NOMO-1 treated with dmso at 0.1 percent for 144 hours (cell line): ENCODE measurements around the gene ZC3H13.

ENCODE experiments used
- DNase-seq: peaks from one replicate; lab custom pipeline; 2025; ENCODE audit not compliant: unreplicated experiment; lab: John Stamatoyannopoulos, UW

ZC3H13 gene

DNA sequence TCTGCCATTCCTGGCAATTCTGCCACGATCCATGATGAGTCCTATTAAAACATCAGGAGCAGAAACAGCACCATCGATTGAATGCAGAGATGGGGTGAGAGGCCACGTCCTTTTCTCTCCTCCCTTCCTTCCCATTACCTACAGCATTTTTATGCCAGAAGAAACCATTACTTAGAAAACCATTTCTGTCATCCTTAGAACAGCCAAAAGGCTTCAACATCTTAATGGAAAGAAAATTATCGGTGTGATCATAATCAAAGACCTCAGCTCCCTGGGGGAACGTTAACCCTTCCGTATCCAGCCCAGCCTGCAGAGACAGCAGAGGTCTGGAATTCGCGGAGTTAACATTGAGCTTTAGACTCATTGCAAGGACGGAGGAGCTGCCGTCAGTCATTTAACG lies 145.0 kb downstream of the ZC3H13 start:
- no peak for DNase-seq
